ENCODE data around the gene PRSS12.

PRSS12 gene

GRCh38 chr4:118264096-118264495, 88.7 kb downstream of the PRSS12 start:
- H3K9me3 ChIP-seq (ENCODE audit: low read length): no peaks in the 10 kb centered on the region
- H3K27ac ChIP-seq (ENCODE audit: low read depth, low read length, poor library complexity, severe bottlenecking): no peak overlapping the region
- no peaks in the 10 kb centered on the region for H3F3A ChIP-seq (ENCODE audit: insufficient read depth, low read length)
- H3K4me3 ChIP-seq (ENCODE audit: low read depth, low read length, poor library complexity, severe bottlenecking): no peak overlapping the region
- no peaks in the 10 kb centered on the region for H3K4me1 ChIP-seq (ENCODE audit: insufficient read depth, low read length, severe bottlenecking)
- no peaks in the 10 kb centered on the region for H3K36me3 ChIP-seq (ENCODE audit: insufficient read depth, low read length)
- no peaks in the 10 kb centered on the region for H3K79me2 ChIP-seq (ENCODE audit: insufficient read depth, low read length)
- no peaks in the 10 kb centered on the region for H3K27me3 ChIP-seq (ENCODE audit: insufficient read depth, low read length)
- H2AFZ ChIP-seq (ENCODE audit: low read length): no peak overlapping the region
- H3K4me2 ChIP-seq (ENCODE audit: low read length): no peak overlapping the region
- H4K20me1 ChIP-seq (ENCODE audit: insufficient read depth, low read length): no peaks in the 10 kb centered on the region
- H3K9me2 ChIP-seq (ENCODE audit: low read depth, low read length): no peaks in the 10 kb centered on the region
- TF ChIP-seq EZH2 (IDR thresholded peaks at IDR 0.05; ENCODE audit: borderline replicate concordance, low read length): no peak
- TF ChIP-seq, protein P1, sequence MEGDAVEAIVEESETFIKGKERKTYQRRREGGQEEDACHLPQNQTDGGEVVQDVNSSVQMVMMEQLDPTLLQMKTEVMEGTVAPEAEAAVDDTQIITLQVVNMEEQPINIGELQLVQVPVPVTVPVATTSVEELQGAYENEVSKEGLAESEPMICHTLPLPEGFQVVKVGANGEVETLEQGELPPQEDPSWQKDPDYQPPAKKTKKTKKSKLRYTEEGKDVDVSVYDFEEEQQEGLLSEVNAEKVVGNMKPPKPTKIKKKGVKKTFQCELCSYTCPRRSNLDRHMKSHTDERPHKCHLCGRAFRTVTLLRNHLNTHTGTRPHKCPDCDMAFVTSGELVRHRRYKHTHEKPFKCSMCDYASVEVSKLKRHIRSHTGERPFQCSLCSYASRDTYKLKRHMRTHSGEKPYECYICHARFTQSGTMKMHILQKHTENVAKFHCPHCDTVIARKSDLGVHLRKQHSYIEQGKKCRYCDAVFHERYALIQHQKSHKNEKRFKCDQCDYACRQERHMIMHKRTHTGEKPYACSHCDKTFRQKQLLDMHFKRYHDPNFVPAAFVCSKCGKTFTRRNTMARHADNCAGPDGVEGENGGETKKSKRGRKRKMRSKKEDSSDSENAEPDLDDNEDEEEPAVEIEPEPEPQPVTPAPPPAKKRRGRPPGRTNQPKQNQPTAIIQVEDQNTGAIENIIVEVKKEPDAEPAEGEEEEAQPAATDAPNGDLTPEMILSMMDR (IDR thresholded peaks at IDR 0.05; ENCODE audit: low read length): no peak
- no peak overlapping the region for H3K9ac ChIP-seq (ENCODE audit: low read length)

GRCh38 chr4:118260309-118260708, 92.5 kb downstream of the PRSS12 start:
- Histone ChIP-seq H3K4me3 (ENCODE audit: low read depth, low read length, poor library complexity, severe bottlenecking) (no peak overlapping the region), H3K9ac (ENCODE audit: low read length) (no peak overlapping the region), H3K27me3 (ENCODE audit: insufficient read depth, low read length) (no peaks in the 10 kb centered on the region), H3K36me3 (ENCODE audit: insufficient read depth, low read length) (no peaks in the 10 kb centered on the region), H3K79me2 (ENCODE audit: insufficient read depth, low read length) (no peaks in the 10 kb centered on the region), H3K4me2 (ENCODE audit: low read length) (no peak overlapping the region), H2AFZ (ENCODE audit: low read length) (no peak overlapping the region), H4K20me1 (ENCODE audit: insufficient read depth, low read length) (no peaks in the 10 kb centered on the region), H3K4me1 (ENCODE audit: insufficient read depth, low read length, severe bottlenecking) (no peaks in the 10 kb centered on the region), H3K9me2 (ENCODE audit: low read depth, low read length) (no peaks in the 10 kb centered on the region), H3K9me3 (ENCODE audit: low read length) (no peaks in the 10 kb centered on the region), H3K27ac (ENCODE audit: low read depth, low read length, poor library complexity, severe bottlenecking) (no peak overlapping the region), H3F3A (ENCODE audit: insufficient read depth, low read length) (no peaks in the 10 kb centered on the region)
- TF ChIP-seq EZH2 (IDR thresholded peaks at IDR 0.05; ENCODE audit: borderline replicate concordance, low read length): no peak
- TF ChIP-seq, protein P1 (IDR thresholded peaks at IDR 0.05; ENCODE audit: low read length): no peak

DNA sequence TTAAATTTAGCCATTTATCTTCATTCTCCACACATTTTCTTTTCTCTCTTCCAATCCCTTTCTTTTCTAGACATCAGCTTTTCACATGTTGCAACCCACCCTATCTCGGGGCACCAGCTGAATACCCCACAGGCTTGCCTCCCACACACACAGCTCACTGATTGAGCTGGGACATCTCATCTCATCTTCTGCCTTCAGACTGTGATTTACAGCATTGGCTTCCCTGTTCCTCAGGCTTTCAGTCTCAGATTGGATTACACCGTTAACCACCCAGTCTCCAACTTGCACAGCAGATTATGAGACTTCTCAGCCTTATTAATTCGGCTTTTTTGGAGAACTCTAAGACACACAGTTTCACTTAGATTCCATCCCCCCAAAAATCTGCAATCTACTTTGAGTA, 93.7 kb downstream of the PRSS12 start:
- Histone ChIP-seq H3K4me1 (ENCODE audit: insufficient read depth, low read length, severe bottlenecking) (no peaks in the 10 kb centered on the region), H3K27me3 (ENCODE audit: insufficient read depth, low read length) (no peaks in the 10 kb centered on the region), H3K4me2 (ENCODE audit: low read length) (no peak overlapping the region), H3K9ac (ENCODE audit: low read length) (no peak overlapping the region), H3K36me3 (ENCODE audit: insufficient read depth, low read length) (no peaks in the 10 kb centered on the region), H3F3A (ENCODE audit: insufficient read depth, low read length) (no peaks in the 10 kb centered on the region), H2AFZ (ENCODE audit: low read length) (no peak overlapping the region), H3K9me2 (ENCODE audit: low read depth, low read length) (no peaks in the 10 kb centered on the region), H3K79me2 (ENCODE audit: insufficient read depth, low read length) (no peaks in the 10 kb centered on the region), H3K27ac (ENCODE audit: low read depth, low read length, poor library complexity, severe bottlenecking) (no peak overlapping the region), H4K20me1 (ENCODE audit: insufficient read depth, low read length) (no peaks in the 10 kb centered on the region), H3K9me3 (ENCODE audit: low read length) (no peaks in the 10 kb centered on the region), H3K4me3 (ENCODE audit: low read depth, low read length, poor library complexity, severe bottlenecking) (no peak overlapping the region)
- TF ChIP-seq, protein P1 (IDR thresholded peaks at IDR 0.05; ENCODE audit: low read length): no peak
- TF ChIP-seq EZH2 (IDR thresholded peaks at IDR 0.05; ENCODE audit: borderline replicate concordance, low read length): no peak

All from OCI-LY1 (cell line).